Measurements from ENCODE around the gene ITGA2. TPM values are rescaled to one million over a fixed set of nuclear protein-coding genes. Genes with fewer than 3 reads are reported as not detected.
A peak's percentile ranks its signal among the peaks of the same experiment; 100 is the strongest.

The ITGA2 gene
- polyA plus RNA-seq, 1 experiment = 71.9 TPM

DNA sequence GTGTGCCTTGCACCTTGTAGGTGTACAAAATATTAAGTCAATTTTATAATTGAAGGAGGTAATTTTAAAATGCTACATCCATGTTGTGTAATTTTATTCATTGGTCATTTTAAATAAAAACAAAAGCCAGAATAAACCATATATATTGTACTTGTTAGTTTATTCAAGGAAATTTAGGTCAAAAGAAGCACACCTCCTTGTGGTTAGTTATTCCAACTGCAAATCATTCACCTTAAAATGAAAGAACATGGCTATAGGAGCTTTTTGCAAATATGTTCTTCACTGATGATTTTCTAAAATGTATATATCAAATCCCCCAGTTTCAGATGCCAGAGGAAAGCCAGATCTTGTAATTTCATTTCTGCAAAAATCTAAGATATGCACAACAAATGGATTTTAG is 125.8 kb downstream of the ITGA2 start:
- Histone ChIP-seq H3K27ac (ENCODE audit: low read depth, low read length) (no peak overlapping the region), H3K27me3 (ENCODE audit: control insufficient read depth, insufficient read depth, low read length) (no peaks in the 10 kb centered on the region), H3K4me3 (ENCODE audit: low read depth, low read length) (no peak overlapping the region), H3K9me3 (ENCODE audit: control insufficient read depth, insufficient read depth, low read length) (no peaks in the 10 kb centered on the region)
- no peak for DNase-seq (ENCODE audit: low read depth, low spot score)
- ChIA-PET POLR2A (no interaction called here), CTCF (interaction anchor here (1.2 to 2.4 kb wide), 4 partner anchors 10 to 1120 kb away, joined by 4 to 16 read pairs (median 6); no protein-coding TSS in a partner anchor)
- TF ChIP-seq, protein P1, sequence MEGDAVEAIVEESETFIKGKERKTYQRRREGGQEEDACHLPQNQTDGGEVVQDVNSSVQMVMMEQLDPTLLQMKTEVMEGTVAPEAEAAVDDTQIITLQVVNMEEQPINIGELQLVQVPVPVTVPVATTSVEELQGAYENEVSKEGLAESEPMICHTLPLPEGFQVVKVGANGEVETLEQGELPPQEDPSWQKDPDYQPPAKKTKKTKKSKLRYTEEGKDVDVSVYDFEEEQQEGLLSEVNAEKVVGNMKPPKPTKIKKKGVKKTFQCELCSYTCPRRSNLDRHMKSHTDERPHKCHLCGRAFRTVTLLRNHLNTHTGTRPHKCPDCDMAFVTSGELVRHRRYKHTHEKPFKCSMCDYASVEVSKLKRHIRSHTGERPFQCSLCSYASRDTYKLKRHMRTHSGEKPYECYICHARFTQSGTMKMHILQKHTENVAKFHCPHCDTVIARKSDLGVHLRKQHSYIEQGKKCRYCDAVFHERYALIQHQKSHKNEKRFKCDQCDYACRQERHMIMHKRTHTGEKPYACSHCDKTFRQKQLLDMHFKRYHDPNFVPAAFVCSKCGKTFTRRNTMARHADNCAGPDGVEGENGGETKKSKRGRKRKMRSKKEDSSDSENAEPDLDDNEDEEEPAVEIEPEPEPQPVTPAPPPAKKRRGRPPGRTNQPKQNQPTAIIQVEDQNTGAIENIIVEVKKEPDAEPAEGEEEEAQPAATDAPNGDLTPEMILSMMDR (IDR thresholded peaks at IDR 0.05; ENCODE audit: low read depth, low read length) = peak; percentile 50

- no peaks in the 10 kb centered on the region for H3K9me3 ChIP-seq (ENCODE audit: control insufficient read depth, insufficient read depth, low read length)
- TF ChIP-seq, protein P1 (IDR thresholded peaks at IDR 0.05; ENCODE audit: low read depth, low read length) = no peak
- ChIA-PET CTCF (interaction anchor here (2.4 kb wide), 1 partner anchor 168 kb away, joined by 16 read pairs; no protein-coding TSS in a partner anchor), POLR2A (no interaction called here)
- no peak for DNase-seq (ENCODE audit: low read depth, low spot score)
- no peak overlapping the region for H3K27ac ChIP-seq (ENCODE audit: low read depth, low read length)
- no peaks in the 10 kb centered on the region for H3K27me3 ChIP-seq (ENCODE audit: control insufficient read depth, insufficient read depth, low read length)
- no peak overlapping the region for H3K4me3 ChIP-seq (ENCODE audit: low read depth, low read length)
These were observed 127.4 kb downstream of the ITGA2 start for GRCh38 chr5:53116597-53116996.

DNA sequence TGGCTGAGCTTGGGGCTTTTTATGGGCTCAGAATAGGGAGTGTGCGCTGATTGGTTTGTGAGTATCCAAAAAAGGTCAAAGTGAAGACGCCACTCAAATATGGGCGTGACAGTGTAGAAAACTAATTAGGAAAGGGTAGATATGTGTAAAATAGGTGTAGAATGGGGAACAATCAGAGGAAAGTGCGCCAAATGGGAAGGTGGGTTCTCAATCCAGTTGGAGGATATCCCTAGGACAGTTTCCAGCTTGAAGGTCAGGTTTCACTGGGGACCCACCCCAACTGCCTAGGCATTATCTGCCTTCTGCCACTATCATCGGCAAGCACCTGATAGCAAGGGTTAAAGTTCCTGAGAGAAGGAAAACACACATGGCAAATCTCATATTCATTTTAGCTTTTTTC is 129.7 kb downstream of the ITGA2 start:
- TF ChIP-seq, protein P1 (IDR thresholded peaks at IDR 0.05; ENCODE audit: low read depth, low read length) = no peak
- POLR2A ChIA-PET = no interaction called here
- Histone ChIP-seq H3K27ac (ENCODE audit: low read depth, low read length) (no peak overlapping the region), H3K27me3 (ENCODE audit: control insufficient read depth, insufficient read depth, low read length) (no peaks in the 10 kb centered on the region), H3K4me3 (ENCODE audit: low read depth, low read length) (no peak overlapping the region), H3K9me3 (ENCODE audit: control insufficient read depth, insufficient read depth, low read length) (no peaks in the 10 kb centered on the region)
- CTCF ChIA-PET = interaction anchor here (0.6 to 2.2 kb wide), 5 partner anchors 170 to 1116 kb away, joined by 3 to 8 read pairs (median 5); no protein-coding TSS in a partner anchor
- no peak for DNase-seq (ENCODE audit: low read depth, low spot score)

DNA sequence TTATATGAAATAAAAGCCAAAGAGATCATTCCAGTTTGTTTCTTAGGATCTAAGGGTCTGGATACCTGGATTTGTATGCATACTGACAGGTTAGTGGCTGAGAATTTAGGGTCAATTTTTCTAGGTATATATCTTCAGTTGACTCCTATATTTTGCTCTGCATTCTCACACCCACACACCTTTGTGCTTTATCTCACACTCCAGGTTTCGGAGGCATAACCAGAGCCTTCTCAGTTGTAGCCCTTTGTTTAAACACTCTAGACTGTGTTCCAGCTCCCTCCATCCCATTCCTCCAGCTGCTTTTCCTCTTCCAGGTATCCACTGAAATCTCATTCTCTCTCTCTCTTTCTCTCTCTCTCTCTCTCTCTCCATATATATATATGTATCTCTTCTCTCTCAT is 131.0 kb downstream of the ITGA2 start:
- no peaks in the 10 kb centered on the region for H3K27me3 ChIP-seq (ENCODE audit: control insufficient read depth, insufficient read depth, low read length)
- H3K9me3 ChIP-seq (ENCODE audit: control insufficient read depth, insufficient read depth, low read length) = no peaks in the 10 kb centered on the region
- no peak overlapping the region for H3K27ac ChIP-seq (ENCODE audit: low read depth, low read length)
- H3K4me3 ChIP-seq (ENCODE audit: low read depth, low read length) = no peak overlapping the region
- POLR2A ChIA-PET = no interaction called here
- TF ChIP-seq, protein P1 (IDR thresholded peaks at IDR 0.05; ENCODE audit: low read depth, low read length) = no peak
- DNase-seq (ENCODE audit: low read depth, low spot score) = no peak
- CTCF ChIA-PET = interaction anchor here (0.6 to 2.2 kb wide), 2 partner anchors 171 to 1114 kb away, joined by 3 to 5 read pairs; no protein-coding TSS in a partner anchor

GRCh38 chr5:53123702-53124101 is 134.6 kb downstream of the ITGA2 start:
- POLR2A ChIA-PET = no interaction called here
- Histone ChIP-seq H3K4me3 (ENCODE audit: low read depth, low read length) (no peak overlapping the region), H3K9me3 (ENCODE audit: control insufficient read depth, insufficient read depth, low read length) (no peaks in the 10 kb centered on the region), H3K27ac (ENCODE audit: low read depth, low read length) (no peak overlapping the region), H3K27me3 (ENCODE audit: control insufficient read depth, insufficient read depth, low read length) (no peaks in the 10 kb centered on the region)
- no peak for DNase-seq (ENCODE audit: low read depth, low spot score)
- CTCF ChIA-PET = interaction anchor here (1.2 to 1.6 kb wide), 3 partner anchors 311 to 1111 kb away, joined by 3 to 12 read pairs (median 12); no protein-coding TSS in a partner anchor
- TF ChIP-seq, protein P1 (IDR thresholded peaks at IDR 0.05; ENCODE audit: low read depth, low read length) = peak; percentile 35; the same call in 1 of the 2 replicates

All from AG04450 (cell line).